HepG2 (cell line): ENCODE data around the gene SLFNL1.

Experiments
- FOXA1 ChIP-seq, 2 experiments: fragments of 450-650 bp in 1 of 2; sonication (generic) in 1 of 2; formaldehyde crosslinking in 1 of 2; IDR thresholded peaks; 2 replicates each; pipeline versions ENCODE4 v1.4.0 to v1.6.1; 2016 to 2020; ENCODE audit warnings: missing genetic modification reagents in 1 of 2
- HES4 ChIP-seq: sonication (generic); formaldehyde crosslinking; IDR thresholded peaks from 2 replicates; pipeline ENCODE4 v1.9.0; 2021; ENCODE audit warnings: mild to moderate bottlenecking, missing genetic modification reagents, borderline replicate concordance
- POLR2A ChIP-seq, 2 experiments: IDR thresholded peaks; 2 replicates each; pipeline ENCODE4 v1.6.1; 2011; ENCODE audit warnings: low read depth in 2 of 2, low read length in 2 of 2, mild to moderate bottlenecking in 1 of 2, moderate library complexity in 1 of 2; ENCODE audit not compliant: insufficient read depth in 1 of 2
- RAD21 ChIP-seq: fragments of 450-650 bp; formaldehyde crosslinking; IDR thresholded peaks from 2 replicates; pipeline ENCODE4 v1.5.0; 2020; ENCODE audit warnings: mild to moderate bottlenecking
- TBX3 ChIP-seq: fragments of 450-650 bp; IDR thresholded peaks from 2 replicates; pipeline ENCODE4 v1.6.1; 2017; ENCODE audit warnings: antibody characterized with exemption, mild to moderate bottlenecking, inconsistent platforms, borderline replicate concordance
- ZNF713 ChIP-seq: sonication (generic); formaldehyde crosslinking; IDR thresholded peaks from 2 replicates; pipeline ENCODE4 v1.4.0; 2020; ENCODE audit warnings: mild to moderate bottlenecking, missing genetic modification reagents
- TF ChIP-seq, protein P1 (sequence below): sonication (generic); formaldehyde crosslinking; IDR thresholded peaks from 2 replicates; pipeline ENCODE4 v1.5.0; 2020; ENCODE audit warnings: mild to moderate bottlenecking, missing genetic modification reagents, moderate library complexity
- TF ChIP-seq, protein P2 (sequence below): sonication (generic); formaldehyde crosslinking; IDR thresholded peaks from 2 replicates; pipeline ENCODE4 v1.4.0; 2020; ENCODE audit warnings: mild to moderate bottlenecking, missing genetic modification reagents
- TF ChIP-seq, protein P3 (sequence below): sonication (generic); formaldehyde crosslinking; IDR thresholded peaks from 2 replicates; pipeline ENCODE4 v1.9.0; 2021; ENCODE audit warnings: missing genetic modification reagents, borderline replicate concordance
- TF ChIP-seq, protein P4 (sequence below): IDR thresholded peaks from 2 replicates; pipeline ENCODE4 v1.6.1; 2012; ENCODE audit warnings: inconsistent platforms
- TF ChIP-seq, protein P5 (sequence below), 2 experiments: fragments of 450-650 bp in 1 of 2; sonication (generic) in 1 of 2; formaldehyde crosslinking; IDR thresholded peaks; 2 replicates each; pipeline versions ENCODE4 v1.5.0 to v1.8.0; 2020 to 2022; ENCODE audit warnings: mild to moderate bottlenecking in 1 of 2, missing genetic modification reagents in 1 of 2
- TF ChIP-seq, protein P6 (sequence below): sonication (generic); formaldehyde crosslinking; IDR thresholded peaks from 2 replicates; pipeline ENCODE4 v1.5.1; 2020; ENCODE audit warnings: missing genetic modification reagents, mild to moderate bottlenecking, borderline replicate concordance
- TF ChIP-seq, protein P7 (sequence below): sonication (generic); formaldehyde crosslinking; IDR thresholded peaks from 2 replicates; pipeline ENCODE4 v1.5.0; 2020; ENCODE audit warnings: missing genetic modification reagents

DNA sequence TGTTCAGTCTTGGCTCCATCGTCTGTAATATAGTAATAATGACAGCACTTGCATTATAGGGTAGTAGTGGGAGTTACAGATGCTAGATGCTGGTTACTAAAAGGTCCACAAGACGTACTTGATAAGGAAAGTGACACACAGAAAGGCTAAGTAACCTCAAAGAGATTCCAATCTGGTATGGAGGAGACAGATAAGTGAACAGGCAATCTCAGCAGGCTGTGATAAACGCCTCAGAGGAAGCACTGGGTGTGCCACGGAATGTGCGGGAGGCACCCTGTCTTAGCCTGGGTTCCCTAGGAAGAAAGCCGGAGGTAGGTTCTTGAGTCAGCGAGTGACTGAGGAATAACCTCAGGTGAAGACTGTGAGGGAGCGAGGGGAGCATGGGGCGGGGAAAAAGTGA, 46.6 kb downstream of the SLFNL1 start:
- TF ChIP-seq, protein P1, sequence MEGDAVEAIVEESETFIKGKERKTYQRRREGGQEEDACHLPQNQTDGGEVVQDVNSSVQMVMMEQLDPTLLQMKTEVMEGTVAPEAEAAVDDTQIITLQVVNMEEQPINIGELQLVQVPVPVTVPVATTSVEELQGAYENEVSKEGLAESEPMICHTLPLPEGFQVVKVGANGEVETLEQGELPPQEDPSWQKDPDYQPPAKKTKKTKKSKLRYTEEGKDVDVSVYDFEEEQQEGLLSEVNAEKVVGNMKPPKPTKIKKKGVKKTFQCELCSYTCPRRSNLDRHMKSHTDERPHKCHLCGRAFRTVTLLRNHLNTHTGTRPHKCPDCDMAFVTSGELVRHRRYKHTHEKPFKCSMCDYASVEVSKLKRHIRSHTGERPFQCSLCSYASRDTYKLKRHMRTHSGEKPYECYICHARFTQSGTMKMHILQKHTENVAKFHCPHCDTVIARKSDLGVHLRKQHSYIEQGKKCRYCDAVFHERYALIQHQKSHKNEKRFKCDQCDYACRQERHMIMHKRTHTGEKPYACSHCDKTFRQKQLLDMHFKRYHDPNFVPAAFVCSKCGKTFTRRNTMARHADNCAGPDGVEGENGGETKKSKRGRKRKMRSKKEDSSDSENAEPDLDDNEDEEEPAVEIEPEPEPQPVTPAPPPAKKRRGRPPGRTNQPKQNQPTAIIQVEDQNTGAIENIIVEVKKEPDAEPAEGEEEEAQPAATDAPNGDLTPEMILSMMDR (CRISPR knock-in tag) = no peak
- TF ChIP-seq HES4 (CRISPR knock-in tag) = no peak
- no peak for TF ChIP-seq FOXA1 (IDR thresholded peaks at IDR 0.05)
- TF ChIP-seq FOXA1 (CRISPR knock-in tag; IDR thresholded peaks at IDR 0.05) = no peak
- TF ChIP-seq RAD21 (CRISPR knock-in tag) = no peak
- TF ChIP-seq, protein P2, sequence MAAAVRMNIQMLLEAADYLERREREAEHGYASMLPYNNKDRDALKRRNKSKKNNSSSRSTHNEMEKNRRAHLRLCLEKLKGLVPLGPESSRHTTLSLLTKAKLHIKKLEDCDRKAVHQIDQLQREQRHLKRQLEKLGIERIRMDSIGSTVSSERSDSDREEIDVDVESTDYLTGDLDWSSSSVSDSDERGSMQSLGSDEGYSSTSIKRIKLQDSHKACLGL (CRISPR knock-in tag) = no peak
- TF ChIP-seq, protein P3, sequence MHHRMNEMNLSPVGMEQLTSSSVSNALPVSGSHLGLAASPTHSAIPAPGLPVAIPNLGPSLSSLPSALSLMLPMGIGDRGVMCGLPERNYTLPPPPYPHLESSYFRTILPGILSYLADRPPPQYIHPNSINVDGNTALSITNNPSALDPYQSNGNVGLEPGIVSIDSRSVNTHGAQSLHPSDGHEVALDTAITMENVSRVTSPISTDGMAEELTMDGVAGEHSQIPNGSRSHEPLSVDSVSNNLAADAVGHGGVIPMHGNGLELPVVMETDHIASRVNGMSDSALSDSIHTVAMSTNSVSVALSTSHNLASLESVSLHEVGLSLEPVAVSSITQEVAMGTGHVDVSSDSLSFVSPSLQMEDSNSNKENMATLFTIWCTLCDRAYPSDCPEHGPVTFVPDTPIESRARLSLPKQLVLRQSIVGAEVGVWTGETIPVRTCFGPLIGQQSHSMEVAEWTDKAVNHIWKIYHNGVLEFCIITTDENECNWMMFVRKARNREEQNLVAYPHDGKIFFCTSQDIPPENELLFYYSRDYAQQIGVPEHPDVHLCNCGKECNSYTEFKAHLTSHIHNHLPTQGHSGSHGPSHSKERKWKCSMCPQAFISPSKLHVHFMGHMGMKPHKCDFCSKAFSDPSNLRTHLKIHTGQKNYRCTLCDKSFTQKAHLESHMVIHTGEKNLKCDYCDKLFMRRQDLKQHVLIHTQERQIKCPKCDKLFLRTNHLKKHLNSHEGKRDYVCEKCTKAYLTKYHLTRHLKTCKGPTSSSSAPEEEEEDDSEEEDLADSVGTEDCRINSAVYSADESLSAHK = no peak
- TF ChIP-seq, protein P4, sequence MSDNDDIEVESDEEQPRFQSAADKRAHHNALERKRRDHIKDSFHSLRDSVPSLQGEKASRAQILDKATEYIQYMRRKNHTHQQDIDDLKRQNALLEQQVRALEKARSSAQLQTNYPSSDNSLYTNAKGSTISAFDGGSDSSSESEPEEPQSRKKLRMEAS = no peak
- TF ChIP-seq, protein P5, sequence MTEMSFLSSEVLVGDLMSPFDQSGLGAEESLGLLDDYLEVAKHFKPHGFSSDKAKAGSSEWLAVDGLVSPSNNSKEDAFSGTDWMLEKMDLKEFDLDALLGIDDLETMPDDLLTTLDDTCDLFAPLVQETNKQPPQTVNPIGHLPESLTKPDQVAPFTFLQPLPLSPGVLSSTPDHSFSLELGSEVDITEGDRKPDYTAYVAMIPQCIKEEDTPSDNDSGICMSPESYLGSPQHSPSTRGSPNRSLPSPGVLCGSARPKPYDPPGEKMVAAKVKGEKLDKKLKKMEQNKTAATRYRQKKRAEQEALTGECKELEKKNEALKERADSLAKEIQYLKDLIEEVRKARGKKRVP (CRISPR knock-in tag; IDR thresholded peaks at IDR 0.05) = no peak
- no peak for TF ChIP-seq ZNF713
- TF ChIP-seq, protein P6, sequence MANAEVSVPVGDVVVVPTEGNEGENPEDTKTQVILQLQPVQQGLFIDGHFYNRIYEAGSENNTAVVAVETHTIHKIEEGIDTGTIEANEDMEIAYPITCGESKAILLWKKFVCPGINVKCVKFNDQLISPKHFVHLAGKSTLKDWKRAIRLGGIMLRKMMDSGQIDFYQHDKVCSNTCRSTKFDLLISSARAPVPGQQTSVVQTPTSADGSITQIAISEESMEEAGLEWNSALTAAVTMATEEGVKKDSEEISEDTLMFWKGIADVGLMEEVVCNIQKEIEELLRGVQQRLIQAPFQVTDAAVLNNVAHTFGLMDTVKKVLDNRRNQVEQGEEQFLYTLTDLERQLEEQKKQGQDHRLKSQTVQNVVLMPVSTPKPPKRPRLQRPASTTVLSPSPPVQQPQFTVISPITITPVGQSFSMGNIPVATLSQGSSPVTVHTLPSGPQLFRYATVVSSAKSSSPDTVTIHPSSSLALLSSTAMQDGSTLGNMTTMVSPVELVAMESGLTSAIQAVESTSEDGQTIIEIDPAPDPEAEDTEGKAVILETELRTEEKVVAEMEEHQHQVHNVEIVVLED (CRISPR knock-in tag) = no peak
- TF ChIP-seq, protein P7, sequence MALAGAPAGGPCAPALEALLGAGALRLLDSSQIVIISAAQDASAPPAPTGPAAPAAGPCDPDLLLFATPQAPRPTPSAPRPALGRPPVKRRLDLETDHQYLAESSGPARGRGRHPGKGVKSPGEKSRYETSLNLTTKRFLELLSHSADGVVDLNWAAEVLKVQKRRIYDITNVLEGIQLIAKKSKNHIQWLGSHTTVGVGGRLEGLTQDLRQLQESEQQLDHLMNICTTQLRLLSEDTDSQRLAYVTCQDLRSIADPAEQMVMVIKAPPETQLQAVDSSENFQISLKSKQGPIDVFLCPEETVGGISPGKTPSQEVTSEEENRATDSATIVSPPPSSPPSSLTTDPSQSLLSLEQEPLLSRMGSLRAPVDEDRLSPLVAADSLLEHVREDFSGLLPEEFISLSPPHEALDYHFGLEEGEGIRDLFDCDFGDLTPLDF (CRISPR knock-in tag) = no peak
- no peak for TF ChIP-seq TBX3
- TF ChIP-seq POLR2A (IDR thresholded peaks at IDR 0.05; ENCODE audit: insufficient read depth in 1 of 2, low read depth in 2 of 2, low read length in 2 of 2) = no peak
